GM21825 (cell line): Measurements from ENCODE around the gene GJB5.
"Not testable (repeated sequence)": the region's sequence is repeated elsewhere in the genome, so short reads cannot be mapped to it uniquely, and the experiment has no call there.

Source experiments
- ATAC-seq: cut with Tn5 transposase; IDR thresholded peaks from one replicate; pipeline ENCODE4 v1.9.1; 2021; ENCODE audit warnings: mild to moderate bottlenecking, moderate library complexity; ENCODE audit not compliant: unreplicated experiment

GJB5 gene

DNA sequence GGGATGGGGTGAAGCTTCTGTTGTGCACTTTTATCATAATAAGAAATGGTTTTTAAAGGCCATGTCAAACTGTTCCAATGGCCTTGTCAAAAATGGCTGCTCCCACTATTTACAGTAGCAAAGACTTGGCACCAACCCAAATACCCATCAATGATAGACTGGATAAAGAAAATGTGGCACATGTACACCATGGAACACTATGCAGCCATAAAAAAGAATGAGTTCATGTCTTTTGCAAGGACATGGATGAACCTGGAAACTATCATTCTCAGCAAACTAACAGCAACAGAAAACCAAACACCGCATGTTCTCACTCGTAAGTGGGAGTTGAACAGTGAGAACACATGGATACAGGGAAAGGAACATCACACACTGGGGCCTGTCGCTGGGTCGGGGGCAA lies 18.3 kb downstream of the GJB5 start:
- ATAC-seq = not testable (repeated sequence)

GRCh38 chr1:34774957-34775356 lies 20.1 kb downstream of the GJB5 start:
- ATAC-seq = no peak

DNA sequence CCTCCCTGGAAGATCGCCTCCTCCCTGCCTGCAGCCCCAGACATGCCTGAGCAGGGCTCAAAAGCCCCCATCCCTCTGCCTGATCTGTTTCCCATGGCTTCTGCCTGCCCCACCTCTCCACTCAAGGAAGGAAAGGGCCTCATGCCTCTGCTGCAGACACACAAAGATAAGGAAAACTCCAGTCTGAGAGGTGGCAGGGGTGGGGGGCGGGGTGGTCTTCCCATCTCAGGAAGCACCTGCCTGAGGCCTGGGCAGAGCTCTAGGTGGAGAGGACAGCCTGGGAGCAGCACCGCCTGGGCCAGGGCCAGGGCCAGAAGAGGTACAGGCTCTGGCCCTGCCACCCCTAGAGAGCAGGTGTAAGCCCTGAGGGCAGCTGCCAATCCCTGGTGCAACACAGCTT lies 22.1 kb downstream of the GJB5 start:
- no peak for ATAC-seq

GRCh38 chr1:34777519-34778321 lies 22.9 kb downstream of the GJB5 start:
- ATAC-seq = no peak

- ATAC-seq = no peak
Observed at GRCh38 chr1:34778381-34778780, 23.5 kb downstream of the GJB5 start.

GRCh38 chr1:34779005-34779404 lies 24.2 kb downstream of the GJB5 start:
- ATAC-seq = no peak

GRCh38 chr1:34779526-34779925 lies 24.7 kb downstream of the GJB5 start:
- ATAC-seq = no peak

DNA sequence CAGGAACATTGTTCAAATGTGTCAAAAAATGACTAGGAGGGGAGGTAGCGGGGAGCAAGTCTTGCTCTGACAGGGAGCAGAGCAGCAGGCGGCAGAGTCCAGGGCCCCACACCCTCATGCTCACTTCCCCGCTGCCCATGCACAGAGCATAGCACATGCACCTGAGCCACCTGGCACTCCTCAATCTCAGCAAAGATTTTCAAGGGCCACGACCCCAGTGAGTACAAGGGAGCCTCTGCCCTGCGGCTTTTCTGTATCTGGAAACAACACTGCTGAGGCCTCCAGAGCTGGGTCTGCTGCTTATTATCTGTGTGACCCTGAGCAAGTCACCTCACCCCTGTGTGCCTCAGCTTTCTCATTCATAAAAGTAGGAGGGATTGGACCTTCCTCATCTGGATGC lies 25.1 kb downstream of the GJB5 start:
- no peak for ATAC-seq

- ATAC-seq = no peak
Observed at GRCh38 chr1:34780528-34780927, 25.7 kb downstream of the GJB5 start.

DNA sequence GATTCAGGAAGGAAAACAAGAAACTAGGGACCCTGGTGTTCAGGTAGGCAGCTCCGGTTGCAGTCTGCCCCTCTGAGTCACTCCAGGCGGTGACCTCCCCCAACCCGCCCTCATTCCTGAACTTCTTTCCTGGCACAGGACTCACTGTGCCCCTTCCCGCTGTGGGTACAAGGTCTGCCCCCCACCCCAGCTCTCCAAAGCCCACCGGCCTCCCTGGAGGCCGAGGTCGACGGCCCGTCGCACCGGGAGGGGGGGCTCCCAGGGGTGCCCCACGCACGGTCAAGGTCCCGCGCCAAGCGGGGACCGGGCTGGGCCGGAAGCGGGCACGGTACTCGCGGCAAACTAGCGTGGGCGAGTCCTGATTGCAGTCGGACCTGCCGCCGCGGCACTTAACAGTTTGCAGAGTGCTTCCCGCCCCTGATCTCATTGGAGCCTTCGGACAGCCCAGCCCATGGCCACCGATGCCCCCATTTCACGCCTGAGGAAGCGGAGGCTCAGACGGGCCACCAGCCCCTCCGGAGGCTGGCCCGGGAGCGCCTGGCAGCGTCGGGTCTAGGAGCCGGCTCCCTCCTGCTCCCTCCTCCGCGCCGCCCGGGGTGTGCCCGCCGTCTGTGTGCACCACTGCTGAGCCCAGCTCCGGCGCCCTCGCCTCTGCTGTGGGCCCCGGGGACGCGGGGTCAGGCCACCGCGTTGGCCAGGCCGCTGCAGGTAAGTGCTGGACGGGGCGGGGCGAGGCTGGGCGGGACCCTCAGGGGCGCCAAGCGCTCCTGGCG lies 26.4 kb downstream of the GJB5 start, which contains the start of gene GJB3:
GJB3 (plus strand) TSS at position 144 of the 773 bp plus-strand sequence. CDS start 3,549 bp downstream, outside the sequence.
- ATAC-seq = no peak

GRCh38 chr1:34781844-34782391 lies 27.1 kb downstream of the GJB5 start:
- ATAC-seq = no peak

DNA sequence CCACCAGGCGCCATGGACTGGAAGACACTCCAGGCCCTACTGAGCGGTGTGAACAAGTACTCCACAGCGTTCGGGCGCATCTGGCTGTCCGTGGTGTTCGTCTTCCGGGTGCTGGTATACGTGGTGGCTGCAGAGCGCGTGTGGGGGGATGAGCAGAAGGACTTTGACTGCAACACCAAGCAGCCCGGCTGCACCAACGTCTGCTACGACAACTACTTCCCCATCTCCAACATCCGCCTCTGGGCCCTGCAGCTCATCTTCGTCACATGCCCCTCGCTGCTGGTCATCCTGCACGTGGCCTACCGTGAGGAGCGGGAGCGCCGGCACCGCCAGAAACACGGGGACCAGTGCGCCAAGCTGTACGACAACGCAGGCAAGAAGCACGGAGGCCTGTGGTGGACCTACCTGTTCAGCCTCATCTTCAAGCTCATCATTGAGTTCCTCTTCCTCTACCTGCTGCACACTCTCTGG lies 29.9 kb downstream of the GJB5 start:
- ATAC-seq = no peak

- no peak for ATAC-seq
Observed at GRCh38 chr1:34785231-34785874, 30.5 kb downstream of the GJB5 start.

DNA sequence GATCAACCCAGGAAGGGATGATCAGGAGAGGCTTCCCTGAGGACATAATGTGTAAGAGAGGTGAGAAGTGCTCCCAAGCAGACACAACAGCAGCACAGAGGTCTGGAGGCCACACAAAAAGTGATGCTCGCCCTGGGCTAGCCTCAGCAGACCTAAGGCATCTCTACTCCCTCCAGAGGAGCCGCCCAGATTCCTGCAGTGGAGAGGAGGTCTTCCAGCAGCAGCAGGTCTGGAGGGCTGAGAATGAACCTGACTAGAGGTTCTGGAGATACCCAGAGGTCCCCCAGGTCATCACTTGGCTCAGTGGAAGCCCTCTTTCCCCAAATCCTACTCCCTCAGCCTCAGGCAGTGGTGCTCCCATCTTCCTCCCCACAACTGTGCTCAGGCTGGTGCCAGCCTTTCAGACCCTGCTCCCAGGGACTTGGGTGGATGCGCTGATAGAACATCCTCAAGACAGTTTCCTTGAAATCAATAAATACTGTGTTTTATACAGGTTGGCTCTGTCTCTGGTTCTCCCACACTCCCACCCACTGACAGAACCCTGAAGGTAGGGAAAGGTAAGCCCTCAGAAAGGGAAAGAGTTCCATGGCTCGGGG lies 31.1 kb downstream of the GJB5 start:
- ATAC-seq = no peak

DNA sequence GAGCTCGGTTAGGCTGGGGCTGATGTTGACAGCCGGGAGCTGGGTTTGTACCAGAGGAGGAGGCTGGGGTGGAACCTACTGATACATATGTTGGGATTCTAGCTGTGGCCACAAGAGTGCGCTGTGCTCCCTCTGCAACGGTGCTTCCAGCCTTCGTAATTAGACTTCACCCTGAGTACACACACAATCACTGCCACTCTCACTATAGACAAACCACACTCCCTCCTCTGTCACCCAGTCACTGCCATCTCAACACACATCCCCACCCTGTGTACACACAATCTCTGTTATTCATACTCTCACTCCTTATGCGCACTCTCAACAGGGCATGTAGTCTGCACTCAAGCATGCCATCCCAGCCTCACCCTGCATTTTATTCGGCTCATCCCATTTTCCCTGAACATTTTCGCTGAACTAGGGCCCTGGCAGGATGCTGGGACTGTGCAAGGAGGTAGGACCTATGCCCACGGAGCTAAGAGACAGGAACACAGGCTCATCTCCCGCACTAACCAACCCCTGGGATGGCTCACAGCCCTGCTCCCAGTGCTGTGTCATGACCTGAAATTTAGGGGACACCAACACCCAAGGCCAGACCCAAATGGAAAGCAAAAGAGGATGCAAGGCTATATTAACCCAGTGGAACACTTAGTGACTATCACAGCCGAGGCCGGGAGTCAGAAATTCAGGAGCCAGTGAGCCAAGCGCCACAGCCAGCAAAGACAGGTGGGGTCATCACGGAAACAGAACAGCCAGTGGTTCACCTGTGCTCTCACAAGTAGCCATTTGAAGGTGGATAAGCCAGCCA lies 31.9 kb downstream of the GJB5 start:
- no peak for ATAC-seq

DNA sequence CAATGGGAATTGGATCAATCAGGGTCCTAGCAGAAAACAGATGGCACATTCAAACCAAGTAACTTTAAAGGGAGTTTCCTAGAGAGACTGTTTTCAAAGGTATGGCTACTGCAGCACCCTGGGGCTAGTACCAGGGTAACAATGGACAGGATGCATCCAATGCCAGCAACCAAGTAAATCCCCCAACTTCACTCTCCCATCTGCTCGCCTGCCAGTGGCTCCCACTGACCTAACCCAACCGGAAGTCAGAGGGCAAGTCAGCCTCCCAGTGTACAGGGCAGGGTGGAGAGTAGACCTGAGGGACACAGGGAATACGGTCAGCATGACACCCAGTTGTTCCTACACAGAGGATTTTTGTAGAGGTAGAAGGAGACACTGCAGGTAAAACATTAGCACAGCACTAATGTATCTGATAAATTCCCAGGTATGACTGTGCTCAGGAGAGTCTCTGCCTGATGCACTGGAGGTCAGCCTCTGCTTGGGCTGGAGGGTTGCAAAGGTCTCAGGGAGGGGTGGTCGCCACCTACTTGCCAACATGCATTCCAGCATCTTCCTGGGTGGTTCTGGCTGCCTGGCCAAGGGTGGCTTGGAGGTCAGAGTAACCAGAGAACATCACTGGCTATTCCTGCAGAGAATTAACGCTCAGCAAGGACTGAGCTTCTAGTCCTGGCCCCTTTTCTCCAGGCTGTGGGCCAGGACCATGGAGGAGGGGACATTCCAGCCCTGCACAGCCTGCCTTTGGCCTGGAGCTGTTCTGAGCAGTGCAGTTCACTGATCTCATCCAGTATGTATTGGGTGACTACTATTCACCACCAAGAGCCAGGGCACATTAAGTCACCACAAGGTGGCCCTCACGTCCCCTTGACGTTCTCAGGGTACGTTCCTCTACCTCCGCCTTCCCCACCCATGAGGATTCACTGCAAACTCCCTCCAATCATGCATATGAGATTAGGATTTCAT lies 32.9 kb downstream of the GJB5 start:
- ATAC-seq = no peak

- no peak for ATAC-seq
Observed at GRCh38 chr1:34790985-34791384, 36.1 kb downstream of the GJB5 start.

- no peak for ATAC-seq
Observed at GRCh38 chr1:34792424-34792823, 37.6 kb downstream of the GJB5 start.
